Gastroesophageal sphincter (tissue), 4 donors: ENCODE results near the gene ZFR2. TPM values are rescaled to one million over a fixed set of nuclear protein-coding genes. Genes with fewer than 3 reads are reported as not detected.

Experiments used
- ATAC-seq: fragments of 150-250 bp; one replicate; pipeline ENCODE4 v1.9.1; 2016; ENCODE audit warnings: mild to moderate bottlenecking, moderate library complexity
- H3K27ac ChIP-seq, 4 donors: fragments of 200-600 bp; sonication (generic) in 3 of 4; 1 replicate in 3 of 4; 2 replicates in 1 of 4; pipeline ENCODE4 v1.5.1; 2016 to 2019
- H3K27me3 ChIP-seq: fragments of 200-600 bp; sonication (generic); one replicate; pipeline ENCODE4 v1.5.1; 2019
- H3K36me3 ChIP-seq, 2 donors: fragments of 200-600 bp; sonication (generic); one replicate each; pipeline ENCODE4 v1.5.1; 2019; ENCODE audit warnings: control low read depth in 1 of 2
- H3K4me1 ChIP-seq, 3 donors: fragments of 200-600 bp; sonication (generic); 1 replicate in 2 of 3; 2 replicates in 1 of 3; pipeline ENCODE4 v1.5.1; 2016 to 2019; ENCODE audit warnings: control low read depth in 2 of 3
- H3K4me3 ChIP-seq, 2 donors: fragments of 200-600 bp; sonication (generic); one replicate each; pipeline ENCODE4 v1.5.1; 2019; ENCODE audit warnings: mild to moderate bottlenecking in 1 of 2, moderate library complexity in 1 of 2
- H3K9me3 ChIP-seq, 3 donors: fragments of 200-600 bp; sonication (generic); one replicate each; pipeline ENCODE4 v1.5.1; 2017 to 2019; ENCODE audit warnings: control low read depth in 2 of 3
- CTCF ChIP-seq, 4 experiments: fragments of 200-600 bp in 2 of 4; fragments of 450-650 bp in 2 of 4; sonication (generic) in 1 of 4; IDR thresholded peaks; one replicate each; pipeline ENCODE4 v1.5.1; 2017 to 2019; ENCODE audit warnings: antibody characterized with exemption in 4 of 4, mild to moderate bottlenecking in 2 of 4, moderate library complexity in 2 of 4
- EP300 ChIP-seq: sonication (generic); formaldehyde crosslinking; IDR thresholded peaks from one replicate; pipeline ENCODE4 v1.6.1; 2017; ENCODE audit warnings: antibody characterized with exemption, mild to moderate bottlenecking
- POLR2A ChIP-seq, 2 donors: fragments of 450-650 bp; IDR thresholded peaks; one replicate each; pipeline ENCODE4 v1.6.1; 2017; ENCODE audit warnings: antibody characterized with exemption in 2 of 2, mild to moderate bottlenecking in 2 of 2, moderate library complexity in 1 of 2
- POLR2AphosphoS5 ChIP-seq: sonication (generic); formaldehyde crosslinking; IDR thresholded peaks from one replicate; pipeline ENCODE4 v1.6.1; 2017; ENCODE audit warnings: antibody characterized with exemption
- WGBS, 2 donors: methylation state at CpG; one replicate each; pipeline ENCODE4 v1.1.5; 2018; ENCODE audit warnings: low coverage in 1 of 2; 5-methylcytosine and 5-hydroxymethylcytosine counted together
- total RNA-seq, 4 donors: library from RNA; depleted of rRNA; stranded (reverse); fragments of >200 nt; gene quantifications; one replicate each; pipeline ENCODE4 v1.1.0, GENCODE V29; 2016

The ZFR2 gene
- total RNA-seq, 4 donors from 2014 or later = 0.13 TPM; not detected in 3

DNA sequence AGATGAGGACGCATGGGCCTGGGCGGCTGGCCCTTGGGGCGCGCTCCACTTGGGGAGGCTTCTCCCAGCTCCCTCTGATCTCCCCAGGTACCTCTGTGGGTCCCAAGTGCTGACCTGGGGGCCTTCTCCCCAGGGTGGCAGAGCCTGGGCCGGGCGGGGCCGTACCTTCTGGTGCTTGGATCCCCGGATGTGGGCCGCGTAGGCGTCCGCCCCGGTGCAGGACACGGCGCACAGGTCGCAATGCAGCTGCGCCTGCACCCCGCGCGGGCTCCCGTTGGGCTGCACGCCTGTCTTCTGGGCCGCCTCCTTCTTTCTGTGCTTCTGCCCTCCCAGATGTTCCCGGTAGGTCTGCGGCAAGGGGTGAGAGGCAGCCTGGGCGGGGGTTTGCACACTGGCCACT, 41.5 kb downstream of the ZFR2 start:
- WGBS, 2 donors = 96 to 100% methylated on average over 1 to 10 of the region's 26 CpGs
- Histone ChIP-seq H3K36me3 (no peaks in the 10 kb centered on the region), H3K4me3 (no peak overlapping the region), H3K27me3 (peaks cover 40% of the 10 kb centered on the region), H3K4me1 (no peaks in the 10 kb centered on the region), H3K9me3 (no peaks in the 10 kb centered on the region), H3K27ac (no peak overlapping the region)
- TF ChIP-seq EP300 (no peak), POLR2AphosphoS5 (no peak), POLR2A (IDR thresholded peaks at IDR 0.05) (no peak), CTCF (IDR thresholded peaks at IDR 0.05) (no peak)
- no peak for ATAC-seq

- 41% methylated on average over 10 of the region's 12 CpGs; no CpG with 5 or more reads in 1 of the 2 donors for WGBS, 2 donors
- ATAC-seq = no peak
- Histone ChIP-seq H3K4me3 (no peak overlapping the region), H3K9me3 (no peaks in the 10 kb centered on the region), H3K27ac (no peak overlapping the region), H3K36me3 (no peaks in the 10 kb centered on the region), H3K4me1 (peaks cover 0 to 6% (median 0%) of the 10 kb centered on the region in 3 donors), H3K27me3 (peaks cover 33% of the 10 kb centered on the region)
- TF ChIP-seq EP300 (no peak), POLR2AphosphoS5 (no peak), CTCF (IDR thresholded peaks at IDR 0.05) (no peak), POLR2A (IDR thresholded peaks at IDR 0.05) (no peak)
Measured at GRCh38 chr19:3826163-3826562, 42.7 kb downstream of the ZFR2 start.

- Histone ChIP-seq H3K4me3 (no peak overlapping the region), H3K36me3 (no peaks in the 10 kb centered on the region), H3K27ac (no peak overlapping the region), H3K27me3 (peaks cover 26% of the 10 kb centered on the region), H3K9me3 (no peaks in the 10 kb centered on the region), H3K4me1 (peaks cover 0 to 6% (median 0%) of the 10 kb centered on the region in 3 donors)
- TF ChIP-seq EP300 = no peak
- no peak for TF ChIP-seq CTCF (IDR thresholded peaks at IDR 0.05)
- TF ChIP-seq POLR2A (IDR thresholded peaks at IDR 0.05) = no peak
- TF ChIP-seq POLR2AphosphoS5 = no peak
- ATAC-seq = no peak
- WGBS, 2 donors = 70 to 88% methylated on average over 4 to 9 of the region's 32 CpGs
Measured at GRCh38 chr19:3825286-3825956, 43.4 kb downstream of the ZFR2 start.

GRCh38 chr19:3823350-3823713, 45.5 kb downstream of the ZFR2 start:
- Histone ChIP-seq H3K27me3 (peaks cover 23% of the 10 kb centered on the region), H3K36me3 (no peaks in the 10 kb centered on the region), H3K27ac (no peak overlapping the region), H3K4me3 (no peak overlapping the region), H3K9me3 (no peaks in the 10 kb centered on the region), H3K4me1 (peaks cover 0 to 6% (median 0%) of the 10 kb centered on the region in 3 donors)
- no peak for ATAC-seq
- TF ChIP-seq POLR2A (IDR thresholded peaks at IDR 0.05) (no peak), EP300 (no peak), POLR2AphosphoS5 (no peak), CTCF (IDR thresholded peaks at IDR 0.05) (no peak)
- 71% methylated on average over 4 of the region's 10 CpGs; no CpG with 5 or more reads in 1 of the 2 donors for WGBS, 2 donors

DNA sequence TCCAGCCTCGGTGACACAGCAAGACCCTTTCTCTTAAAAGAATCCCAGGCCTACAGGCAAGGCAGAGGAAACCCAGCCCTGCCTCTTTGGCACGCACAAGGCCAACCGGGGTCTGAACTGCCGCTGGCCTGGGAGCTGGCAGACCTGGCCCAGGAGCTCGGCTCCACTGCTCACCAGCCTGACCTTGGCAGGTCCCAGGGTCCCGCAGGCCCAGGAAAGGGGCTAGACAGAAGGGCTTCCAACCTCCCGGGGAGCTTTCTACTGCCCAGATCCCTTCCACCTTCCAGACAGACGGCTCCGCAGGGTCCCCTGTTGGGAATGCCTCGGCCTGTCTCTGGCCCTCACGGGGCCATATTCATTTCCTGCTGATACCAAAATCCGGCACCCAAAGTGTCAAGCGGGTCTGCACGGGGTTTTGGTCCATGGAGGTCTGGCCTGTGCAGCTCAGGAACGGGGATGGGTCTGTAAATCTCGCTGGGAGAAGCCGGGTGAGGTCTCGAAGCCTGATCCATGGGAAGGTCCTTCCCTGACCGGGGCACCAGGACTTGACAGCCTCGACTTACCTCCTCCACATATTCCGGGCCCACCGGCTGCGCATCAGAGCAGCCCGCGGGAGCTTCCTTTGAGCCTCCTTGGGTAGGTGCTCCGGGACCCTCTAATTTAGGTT, 46.0 kb downstream of the ZFR2 start:
- ATAC-seq = no peak

More for the DNA sequence above, 46.0 kb downstream of the ZFR2 start:
- no peaks in the 10 kb centered on the region for H3K9me3 ChIP-seq
- H3K4me1 ChIP-seq = peaks cover 0 to 6% (median 0%) of the 10 kb centered on the region in 3 donors
- H3K27me3 ChIP-seq = peaks cover 23% of the 10 kb centered on the region
- no peak overlapping the region for H3K4me3 ChIP-seq
- H3K36me3 ChIP-seq = no peaks in the 10 kb centered on the region
- H3K27ac ChIP-seq = no peak overlapping the region
- TF ChIP-seq POLR2A (IDR thresholded peaks at IDR 0.05) = no peak
- no peak for TF ChIP-seq POLR2AphosphoS5
- no peak for TF ChIP-seq CTCF (IDR thresholded peaks at IDR 0.05)
- TF ChIP-seq EP300 = no peak
- WGBS, 2 donors = 79% methylated on average over 2 of the region's 26 CpGs; no CpG with 5 or more reads in 1 of the 2 donors
